Stimulated activated CD8-positive, alpha-beta memory T cell treated with anti-CD3 and anti-CD28 coated beads, Interleukin-7, amount 100 ng/mL, for 48 hours (primary cell): Measurements from ENCODE around the gene CLASP2.

Experiments
- DNase-seq, 2 donors: peaks; one replicate each; pipeline ENCODE4 v3.0.0-alpha.2; 2020; ENCODE audit warnings: low read depth in 1 of 2; ENCODE audit errors: extremely low read depth in 1 of 2

CLASP2 gene

DNA sequence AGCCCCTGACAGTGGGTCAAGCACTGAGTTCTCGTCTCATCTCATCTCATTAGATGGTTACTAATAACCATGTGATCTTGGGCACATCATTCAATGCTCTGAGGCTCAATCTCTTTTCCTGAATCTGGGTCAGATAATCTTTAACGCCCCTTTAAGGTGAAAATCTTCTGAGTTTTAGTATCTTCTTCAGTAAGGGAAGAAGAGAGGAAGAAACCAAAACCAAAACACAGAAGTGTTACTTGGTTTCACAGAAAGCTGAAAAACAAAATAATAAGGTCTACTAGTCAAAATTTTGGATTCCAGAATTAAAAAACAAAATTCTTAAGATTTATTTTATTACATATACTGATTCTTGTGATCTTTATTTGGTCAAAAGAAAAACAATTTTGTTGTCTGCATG lies 78.2 kb downstream of the CLASP2 start:
- DNase-seq, result no peak

DNA sequence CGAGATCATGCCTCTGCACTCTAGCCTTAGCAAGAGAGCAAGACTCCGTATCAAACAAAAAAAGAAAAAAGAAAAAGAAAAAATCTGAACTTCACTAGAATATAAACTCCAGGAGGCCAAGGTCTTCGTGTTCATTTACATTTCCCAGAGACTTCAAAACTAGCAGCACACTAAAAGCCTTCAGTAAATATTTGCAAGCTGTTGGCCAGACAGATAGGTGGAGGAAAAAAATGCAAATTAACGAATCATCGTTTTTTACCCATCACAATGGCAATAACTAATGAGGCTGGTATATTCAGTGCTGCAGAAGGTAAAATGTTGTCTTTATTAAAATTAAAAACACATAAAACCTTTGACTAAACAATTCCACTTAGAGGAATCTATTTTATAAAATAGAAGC lies 80.6 kb downstream of the CLASP2 start:
- no peak for DNase-seq

DNA sequence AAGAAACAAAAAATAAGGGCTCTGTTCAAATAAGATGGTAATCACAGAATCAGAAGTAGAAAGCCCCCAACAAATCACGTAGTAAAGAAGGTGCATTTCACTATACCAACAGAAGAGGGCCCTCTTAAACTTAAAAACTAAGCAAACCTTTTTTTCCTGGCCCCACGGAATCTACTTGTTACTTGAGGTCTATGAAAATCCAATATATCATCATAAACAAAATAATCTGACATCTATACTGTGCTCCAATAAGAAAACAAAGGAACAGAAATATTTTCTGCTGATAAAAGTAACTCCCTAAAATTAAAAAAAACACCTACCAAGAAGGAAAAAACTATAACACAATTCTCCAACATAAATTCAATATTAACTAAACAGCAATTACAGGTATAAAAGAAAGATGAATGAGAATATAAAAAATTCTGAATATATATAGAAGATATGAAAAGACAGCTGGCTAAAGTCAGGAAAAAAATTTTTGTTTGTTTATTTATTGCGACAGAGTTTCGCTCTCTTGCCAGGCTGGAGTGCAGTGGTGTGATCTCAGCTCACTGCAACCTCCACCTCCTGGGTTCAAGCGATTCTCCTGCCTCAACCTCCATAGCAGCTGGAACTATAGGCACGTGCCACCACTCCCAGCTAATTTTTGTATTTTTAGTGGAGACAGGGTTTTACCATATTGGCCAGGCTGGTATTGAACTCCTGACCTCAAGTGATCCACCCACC lies 81.8 kb downstream of the CLASP2 start:
- DNase-seq, result no peak

DNA sequence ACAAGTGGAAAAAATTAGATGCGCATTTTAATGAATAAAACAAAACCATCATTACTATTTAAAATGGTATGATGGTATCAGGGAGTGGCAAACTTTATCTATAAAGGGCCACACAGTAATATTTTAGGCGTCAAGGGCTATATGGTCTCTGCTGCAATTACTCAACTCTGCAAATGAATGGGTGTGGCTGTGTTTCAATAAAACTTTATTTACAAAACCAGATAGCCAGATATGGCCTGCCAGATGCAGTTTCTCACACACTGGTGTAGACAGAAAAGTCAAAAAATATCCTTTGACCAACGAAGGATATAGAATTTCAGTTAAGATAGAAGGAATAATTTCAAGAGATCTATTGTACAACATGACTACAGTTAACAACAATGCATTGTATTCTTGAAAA lies 83.8 kb downstream of the CLASP2 start:
- DNase-seq, result no peak

DNA sequence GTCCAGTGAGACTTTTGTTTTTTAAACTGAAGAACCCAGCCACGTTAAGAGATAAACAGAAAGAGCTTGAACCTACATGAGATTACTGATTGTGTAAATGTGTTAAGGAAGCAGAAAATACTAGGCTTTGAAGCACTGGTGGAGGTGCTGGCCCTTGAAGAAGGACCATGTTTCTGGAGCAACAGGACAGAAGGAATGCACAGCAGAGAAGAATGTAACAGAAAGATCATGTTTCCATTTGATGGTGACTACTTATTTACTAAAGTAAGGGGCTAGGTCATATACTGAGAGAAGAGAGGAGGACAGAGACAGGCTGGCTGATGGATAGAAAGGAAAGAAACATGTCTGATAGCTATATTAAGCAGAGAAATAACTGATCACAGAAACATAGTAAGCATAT lies 88.8 kb downstream of the CLASP2 start:
- no peak for DNase-seq

DNA sequence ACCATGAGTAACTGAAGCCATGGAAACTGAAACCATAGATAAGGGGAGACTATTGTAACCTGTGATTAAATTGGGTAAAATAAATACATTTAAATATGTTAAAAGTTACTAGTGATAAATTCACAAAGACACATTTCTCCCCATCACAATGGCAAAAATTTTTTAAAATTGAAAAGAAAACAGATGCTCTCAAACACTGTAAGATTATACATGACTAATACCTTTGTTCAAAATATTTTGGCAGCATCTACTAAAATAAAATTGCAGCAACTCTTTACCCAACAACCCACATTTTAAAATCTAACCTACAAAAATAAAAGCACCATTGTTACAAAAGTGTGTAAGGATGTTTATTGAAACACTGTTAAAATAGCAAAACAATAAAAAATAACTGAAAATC lies 93.3 kb downstream of the CLASP2 start:
- no peak for DNase-seq

DNA sequence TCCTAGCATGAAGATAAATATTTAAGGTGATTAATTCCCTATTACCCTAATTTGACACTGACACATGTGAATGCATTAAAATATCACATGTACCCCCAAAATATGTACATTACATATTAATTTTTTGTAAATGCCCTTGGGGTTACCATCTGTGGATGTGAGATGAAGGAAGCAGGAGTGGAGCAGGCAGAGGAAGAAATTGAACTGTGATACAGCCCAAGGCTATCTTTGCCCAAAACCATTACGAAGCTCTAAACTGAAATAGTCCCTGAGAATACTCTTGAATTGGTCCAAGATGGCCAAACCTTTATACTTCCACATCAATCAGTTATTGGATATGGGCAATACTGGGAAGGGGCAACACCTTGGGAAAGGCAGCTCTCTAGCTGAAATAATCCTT lies 105.0 kb downstream of the CLASP2 start:
- DNase-seq, result no peak

DNA sequence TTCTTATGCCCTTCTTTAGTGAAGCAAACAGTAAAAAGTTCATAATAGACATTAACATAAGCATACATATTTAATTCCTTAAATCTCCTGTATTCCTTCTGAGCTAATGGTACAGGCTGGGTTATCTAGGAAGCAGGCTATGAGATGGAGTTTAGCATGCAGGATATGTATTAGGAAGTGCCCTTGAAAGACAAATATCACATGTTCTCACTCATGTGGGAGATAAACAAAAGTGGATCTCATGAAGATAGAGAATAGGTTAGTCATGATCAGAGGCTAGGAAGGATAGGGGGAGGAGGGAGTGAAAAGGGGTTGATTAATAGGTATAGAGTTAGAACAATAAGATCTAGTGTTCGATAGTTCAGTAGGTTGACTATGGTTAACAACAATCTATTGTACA lies 105.4 kb downstream of the CLASP2 start:
- no peak for DNase-seq

DNA sequence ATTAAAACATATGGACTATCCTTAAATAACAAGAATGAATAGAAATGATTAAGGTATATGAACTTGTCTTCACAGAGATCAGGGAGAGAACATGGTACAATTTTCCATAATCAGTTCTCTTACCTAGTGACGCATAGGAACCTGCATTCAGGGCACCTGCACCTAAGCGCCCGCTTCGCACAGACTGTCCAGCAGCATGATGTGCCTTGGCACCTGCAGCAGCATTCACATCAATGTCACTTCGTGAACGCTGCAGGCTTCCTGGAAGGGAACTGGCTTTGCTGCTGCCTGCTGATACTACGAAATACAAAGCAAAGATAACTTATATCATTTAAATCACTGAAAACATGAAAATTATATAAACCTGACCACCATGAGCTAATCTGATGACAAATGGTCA lies 115.2 kb downstream of the CLASP2 start:
- DNase-seq, result no peak

DNA sequence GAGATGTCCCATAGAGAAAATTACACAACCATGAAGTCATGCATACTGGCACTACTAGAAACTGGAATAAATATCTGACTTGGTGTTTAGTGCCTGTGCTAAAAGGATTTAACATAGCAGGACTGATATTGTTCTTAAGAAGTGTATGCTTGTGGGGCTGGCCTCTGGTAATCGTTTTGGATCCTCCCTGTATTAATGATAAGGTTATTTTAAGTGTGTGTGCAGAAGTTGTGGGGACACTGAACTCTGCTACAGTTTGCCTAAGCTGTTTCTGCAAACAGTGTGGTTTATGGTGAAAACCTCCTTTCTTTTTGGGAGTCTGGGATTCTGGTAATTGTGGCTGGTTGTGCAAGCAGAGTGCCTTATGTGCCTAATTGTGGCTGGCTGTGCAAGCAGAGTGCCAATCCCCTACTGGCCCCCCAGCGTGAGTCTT lies 120.8 kb downstream of the CLASP2 start:
- no peak for DNase-seq

DNA sequence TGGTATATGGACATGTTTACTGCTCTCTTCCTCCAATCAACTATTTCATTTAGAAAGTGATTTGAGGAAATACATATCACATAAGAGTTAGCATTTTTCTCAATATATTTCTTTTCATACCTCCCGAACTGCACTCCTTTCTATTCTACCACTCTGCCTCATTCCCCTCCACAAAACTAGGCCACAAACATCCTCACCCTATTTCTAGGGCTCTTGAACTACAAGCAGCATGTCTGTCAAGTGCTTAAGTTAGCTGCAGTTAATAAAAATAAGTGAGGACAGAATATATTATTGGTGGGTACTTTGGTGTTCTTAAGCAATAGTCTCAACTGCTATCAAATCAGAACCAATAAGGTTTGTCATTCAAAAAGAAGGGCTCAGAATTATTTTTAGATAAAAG lies 125.1 kb downstream of the CLASP2 start:
- DNase-seq, result no peak

DNA sequence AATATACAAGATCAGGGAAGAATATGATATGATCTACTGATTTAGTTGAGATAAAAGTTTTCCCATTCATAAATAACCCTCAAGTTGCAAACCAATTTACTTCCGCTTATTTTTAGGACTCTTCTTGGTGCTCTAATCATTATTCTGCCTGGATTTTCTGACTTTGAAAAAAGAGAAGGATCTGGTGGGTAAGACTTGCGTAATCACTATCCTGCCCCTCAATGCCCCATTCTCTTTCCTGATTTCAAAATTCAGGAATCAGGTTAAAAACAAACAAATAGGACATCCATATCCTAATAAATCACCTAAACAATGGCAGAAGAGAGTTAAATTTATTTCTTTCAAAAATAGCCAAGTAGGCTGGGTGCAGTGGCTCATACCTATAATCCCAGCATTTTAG lies 127.5 kb downstream of the CLASP2 start:
- no peak for DNase-seq

DNA sequence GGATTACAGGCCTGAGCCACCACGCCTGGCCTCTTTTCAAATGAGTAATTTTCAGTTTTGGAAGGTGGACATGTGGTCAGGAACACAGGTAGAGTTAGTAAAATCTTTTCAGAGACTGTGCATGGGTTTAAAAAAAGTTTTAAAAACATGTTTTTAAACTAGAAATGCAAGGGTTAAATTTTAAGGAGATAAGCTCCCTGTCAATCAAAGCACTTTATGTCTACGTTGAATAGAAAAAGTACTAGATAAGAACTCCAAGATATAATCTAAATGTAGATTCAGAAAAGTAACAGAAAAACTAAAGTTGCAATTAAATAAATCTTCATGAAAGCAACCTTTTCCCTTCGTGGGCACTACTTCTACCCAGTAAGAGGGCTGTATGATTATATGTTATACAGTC lies 131.7 kb downstream of the CLASP2 start:
- no peak for DNase-seq

DNA sequence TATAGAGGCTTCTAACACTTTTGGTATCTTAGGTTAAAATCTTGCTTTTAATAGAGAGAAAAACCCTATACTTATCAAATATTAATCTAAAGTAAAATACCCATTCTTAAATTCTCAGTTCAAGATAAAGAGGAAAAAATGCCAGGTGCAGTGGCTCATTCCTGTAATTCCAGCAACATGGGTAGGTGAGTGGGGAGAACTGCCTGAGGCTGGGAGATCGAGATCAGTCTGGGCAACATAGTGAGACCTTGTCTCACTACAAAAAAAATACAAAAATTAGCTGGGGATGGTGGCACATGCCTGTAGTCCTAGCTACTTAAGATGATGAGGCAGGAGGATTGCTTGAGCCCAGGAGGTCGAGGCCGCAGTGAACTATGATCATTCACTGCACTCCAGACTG lies 135.8 kb downstream of the CLASP2 start:
- DNase-seq, result no peak

DNA sequence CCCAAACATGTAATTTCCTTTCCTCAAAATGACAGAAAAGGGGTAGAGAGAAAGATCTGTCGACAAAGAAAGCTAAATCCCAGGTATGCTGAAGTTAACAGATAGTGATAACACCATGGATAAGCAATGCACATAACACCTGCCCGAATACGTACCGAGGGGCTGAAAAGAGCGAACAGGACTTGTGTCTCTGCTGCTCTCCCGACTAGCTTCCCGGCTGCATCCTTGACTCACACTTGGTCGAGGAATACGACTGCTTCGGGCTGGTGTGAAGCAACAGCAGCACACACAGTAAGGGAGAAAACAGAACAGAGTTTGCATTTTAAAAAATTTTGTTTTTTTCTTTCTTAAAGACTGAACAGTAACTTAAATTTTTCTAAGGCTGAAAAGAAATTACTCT lies 136.4 kb downstream of the CLASP2 start:
- no peak for DNase-seq

DNA sequence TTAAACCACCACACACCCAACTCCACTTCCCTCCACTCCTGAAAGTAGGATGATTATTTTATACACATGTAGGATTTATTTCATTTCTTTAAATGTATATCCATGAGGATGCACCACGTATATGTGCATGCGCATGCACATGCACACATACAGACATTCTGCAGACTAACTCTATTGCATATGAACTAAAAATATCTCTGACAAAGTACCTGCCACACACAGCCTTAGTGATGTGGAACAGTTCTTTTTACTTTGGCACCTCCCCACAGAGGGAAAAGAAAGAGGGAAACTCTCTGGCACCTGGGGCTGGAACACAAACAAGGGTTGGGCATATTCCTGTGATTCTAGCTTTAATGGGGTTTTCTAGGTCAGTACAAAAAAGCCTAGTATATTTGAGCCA lies 138.2 kb downstream of the CLASP2 start:
- DNase-seq, result no peak

DNA sequence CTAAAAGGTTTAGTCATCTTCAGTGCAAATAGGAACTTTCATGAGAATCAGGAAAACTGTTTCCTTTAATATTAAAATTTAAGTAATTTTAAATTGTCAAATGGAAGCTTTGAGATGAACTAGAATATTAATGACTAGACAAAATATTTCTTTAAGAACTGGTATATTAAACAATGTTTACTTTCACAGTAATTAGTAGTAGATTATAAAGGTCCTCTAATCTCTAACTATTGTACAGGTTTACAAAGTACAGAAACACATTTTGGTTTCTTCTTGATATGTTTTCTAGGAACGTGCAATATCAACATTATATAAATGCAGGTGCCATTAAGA lies 138.9 kb downstream of the CLASP2 start:
- no peak for DNase-seq

DNA sequence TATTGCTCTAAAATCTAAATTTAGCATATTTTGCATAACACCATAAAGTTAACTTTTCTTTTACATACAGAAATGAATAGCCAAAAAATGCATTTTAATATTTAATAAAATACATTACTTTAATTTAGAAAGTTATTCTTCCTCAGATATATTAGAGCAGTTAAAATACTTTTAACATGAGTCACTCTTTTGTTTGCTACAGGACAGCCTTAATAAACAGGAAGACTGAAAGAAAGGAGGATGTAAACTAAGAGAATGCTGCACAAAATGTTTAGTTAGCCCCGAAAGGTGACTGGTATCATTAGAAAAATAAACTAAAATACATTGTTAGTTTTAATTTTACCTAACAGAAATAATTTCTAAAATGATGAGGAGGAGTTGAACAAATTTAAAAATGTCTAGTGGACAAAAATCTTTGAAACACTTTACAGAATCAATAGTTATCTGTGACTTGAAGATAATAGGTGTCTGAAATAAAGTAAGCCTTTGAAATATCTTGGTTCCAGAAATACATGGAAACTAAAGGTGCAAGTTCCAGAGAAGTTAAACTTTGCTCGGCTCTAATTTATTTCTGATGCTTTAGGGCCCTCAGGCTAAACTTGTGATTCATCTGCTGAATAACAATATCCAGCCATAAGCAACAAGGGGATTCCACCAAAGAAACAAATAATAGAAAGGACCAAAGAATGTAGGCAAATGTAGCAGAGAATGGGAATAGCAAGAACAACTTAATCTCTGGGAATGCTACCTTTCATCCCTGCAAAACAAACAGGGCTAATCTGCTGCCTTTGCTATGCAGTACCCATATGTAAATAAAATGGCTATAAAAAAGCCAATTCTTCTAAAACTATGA lies 139.5 kb downstream of the CLASP2 start:
- DNase-seq, result no peak

DNA sequence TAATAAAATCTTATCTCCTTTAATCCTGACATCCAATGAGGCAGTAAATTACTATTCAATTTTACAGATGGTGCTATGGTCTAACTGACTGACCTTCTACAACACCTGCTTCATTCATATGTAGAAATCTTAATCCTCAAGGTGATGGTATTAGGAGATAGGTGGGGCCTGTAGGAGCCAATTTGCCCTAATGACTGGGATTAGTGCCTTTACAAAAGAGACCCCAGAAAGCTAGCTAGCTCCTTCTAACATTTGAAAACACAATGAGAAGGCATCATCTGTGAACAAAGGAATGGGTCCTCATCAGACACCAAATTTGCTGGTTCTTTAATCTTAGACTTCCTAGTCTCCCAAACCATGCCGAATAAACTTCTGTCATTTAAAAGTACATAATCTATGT lies 140.5 kb downstream of the CLASP2 start:
- no peak for DNase-seq

DNA sequence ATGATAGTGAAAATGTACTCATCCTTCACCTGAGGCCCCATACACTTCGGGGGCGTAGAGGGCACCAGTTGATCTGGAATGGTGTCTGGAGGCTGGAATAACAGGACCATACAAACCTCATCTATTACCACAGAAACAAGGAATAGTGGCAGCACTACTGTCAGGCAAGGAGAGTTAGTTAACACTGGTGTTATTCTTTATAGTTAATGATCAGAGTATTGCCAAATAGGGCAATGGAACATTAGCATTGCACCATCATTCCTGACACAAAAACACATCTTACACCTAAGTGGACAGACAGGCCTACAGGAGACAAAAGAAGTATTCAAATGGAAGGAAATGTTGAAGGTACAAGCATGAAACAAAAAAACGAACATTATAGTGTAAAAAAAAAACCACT lies 140.9 kb downstream of the CLASP2 start:
- no peak for DNase-seq

DNA sequence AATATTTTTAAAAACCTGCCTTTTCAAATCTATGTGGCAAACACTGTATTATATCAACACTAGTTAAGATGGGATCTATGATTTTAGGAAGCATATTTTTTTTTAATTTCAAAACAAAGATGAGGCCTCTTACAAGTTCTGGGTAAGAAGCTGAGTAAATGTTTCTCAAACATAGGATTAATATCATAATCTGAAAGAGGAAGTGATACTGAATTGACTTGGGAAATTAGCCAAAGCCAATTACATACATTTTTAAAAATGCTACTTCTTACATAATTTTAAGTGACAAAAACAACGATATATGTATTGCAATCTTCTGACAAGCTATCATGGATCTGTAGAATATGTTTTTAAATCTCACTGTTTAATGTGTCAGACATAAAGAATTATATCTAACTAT lies 142.7 kb downstream of the CLASP2 start:
- DNase-seq, result no peak

DNA sequence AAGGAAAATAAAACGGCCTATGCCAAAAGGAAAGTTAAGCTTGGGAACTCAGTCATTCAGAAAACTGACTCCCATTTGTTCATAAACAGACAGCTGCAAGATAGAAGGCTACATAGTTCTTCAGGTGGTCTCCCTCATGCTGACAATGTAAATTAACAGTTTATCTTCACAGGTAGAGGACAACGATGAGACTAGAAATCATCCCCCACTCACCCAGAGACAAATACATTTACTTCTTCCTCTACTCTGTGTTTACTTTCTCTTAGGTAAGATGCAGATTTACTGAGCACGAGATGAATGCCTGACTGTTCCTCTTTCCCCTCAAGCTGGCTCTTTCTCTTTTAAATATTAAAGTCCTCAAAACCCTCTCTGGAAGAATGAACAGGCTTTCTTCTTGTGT lies 160.2 kb downstream of the CLASP2 start:
- DNase-seq, result no peak

DNA sequence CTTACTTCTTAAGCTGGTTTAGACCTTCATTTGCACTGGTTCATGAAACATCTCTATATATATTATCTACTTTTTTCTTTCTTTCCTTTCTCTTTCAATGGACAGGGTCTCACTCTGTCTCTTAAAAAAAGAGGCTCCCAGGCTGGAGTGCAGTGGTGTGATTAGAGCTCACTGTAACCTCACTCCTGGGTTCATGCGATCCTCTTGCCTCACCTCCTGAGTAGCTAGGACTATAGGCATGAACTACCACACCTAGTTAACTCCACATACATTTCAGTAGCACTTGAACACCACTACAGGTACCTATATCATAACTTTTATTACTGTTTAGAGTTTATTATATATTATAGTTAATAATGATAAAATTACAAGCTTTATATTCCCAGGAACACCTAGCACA lies 160.8 kb downstream of the CLASP2 start:
- DNase-seq, result no peak
